Neural progenitor cell (in vitro differentiated cells): Measurements from ENCODE around the gene MRPL23. TPM values are rescaled to one million over a fixed set of nuclear protein-coding genes. Genes with fewer than 3 reads are reported as not detected.

ENCODE experiments used
- DNase-seq: peaks from one replicate; pipeline ENCODE4 v3.0.0-alpha.2; 2016; ENCODE audit warnings: low spot score
- H2AFZ ChIP-seq: fragments of 200-600 bp; sonication (generic); replicated peaks from 2 replicates; pipeline ENCODE4 v1.6.1; 2016; ENCODE audit warnings: antibody characterized with exemption
- H3F3A ChIP-seq: fragments of 200-600 bp; sonication (generic); 2 replicates; pipeline ENCODE4 v1.6.1; 2016; ENCODE audit warnings: antibody characterized with exemption, low read depth
- H3K27ac ChIP-seq: fragments of 200-600 bp; sonication (generic); 2 replicates; pipeline ENCODE4 v1.5.1; 2016; ENCODE audit warnings: mild to moderate bottlenecking
- H3K27me3 ChIP-seq: fragments of 200-600 bp; sonication (generic); 2 replicates; pipeline ENCODE4 v1.6.1; 2016; ENCODE audit warnings: mild to moderate bottlenecking, moderate library complexity
- H3K36me3 ChIP-seq: fragments of 200-600 bp; sonication (generic); 2 replicates; pipeline ENCODE4 v1.5.1; 2016
- H3K4me1 ChIP-seq: fragments of 200-600 bp; sonication (generic); 2 replicates; pipeline ENCODE4 v1.6.1; 2016; ENCODE audit warnings: mixed run types
- H3K4me2 ChIP-seq: fragments of 200-600 bp; sonication (generic); 2 replicates; pipeline ENCODE4 v1.6.1; 2016
- H3K4me3 ChIP-seq: fragments of 200-600 bp; sonication (generic); 2 replicates; pipeline ENCODE4 v1.5.1; 2016
- H3K79me2 ChIP-seq: fragments of 200-600 bp; sonication (generic); 2 replicates; pipeline ENCODE4 v1.6.1; 2016; ENCODE audit warnings: low read depth
- H3K9ac ChIP-seq: fragments of 200-600 bp; sonication (generic); 2 replicates; pipeline ENCODE4 v1.6.1; 2016
- H3K9me3 ChIP-seq: fragments of 200-600 bp; sonication (generic); 2 replicates; pipeline ENCODE4 v1.5.1; 2016; ENCODE audit warnings: low read depth
- H4K20me1 ChIP-seq: fragments of 200-600 bp; sonication (generic); 2 replicates; pipeline ENCODE4 v1.6.1; 2016; ENCODE audit warnings: low read depth
- H3K27ac Mint-ChIP-seq: 3 replicates; pipeline ENCODE4 v1.8.0; 2021; ENCODE audit warnings: mixed read lengths
- H3K27me3 Mint-ChIP-seq: 2 replicates; pipeline ENCODE4 v1.8.0; 2022; ENCODE audit warnings: low read depth, mild to moderate bottlenecking, inconsistent platforms, moderate library complexity, mixed read lengths; ENCODE audit not compliant: insufficient read depth
- H3K36me3 Mint-ChIP-seq: 3 replicates; pipeline ENCODE4 v1.8.0; 2021; ENCODE audit warnings: mixed read lengths
- H3K4me1 Mint-ChIP-seq: 3 replicates; pipeline ENCODE4 v1.8.0; 2021; ENCODE audit warnings: mixed read lengths
- H3K4me3 Mint-ChIP-seq: 3 replicates; pipeline ENCODE4 v1.8.0; 2021; ENCODE audit warnings: mild to moderate bottlenecking, moderate library complexity, mixed read lengths
- H3K9me3 Mint-ChIP-seq: 3 replicates; pipeline ENCODE4 v1.8.0; 2020; ENCODE audit warnings: mixed read lengths
- EZH2 ChIP-seq: fragments of 200-600 bp; sonication (generic); IDR thresholded peaks from 2 replicates; pipeline ENCODE4 v1.6.1; 2017; ENCODE audit warnings: antibody characterized with exemption, mild to moderate bottlenecking, moderate library complexity
- EZH2phosphoT487 ChIP-seq: fragments of 200-600 bp; sonication (generic); IDR thresholded peaks from 2 replicates; pipeline ENCODE4 v1.6.1; 2017; ENCODE audit warnings: antibody characterized with exemption
- total RNA-seq: library from RNA; depleted of rRNA; stranded (reverse); fragments of >200 nt; gene quantifications from 2 replicates; pipeline ENCODE4 v1.2.3, GENCODE V29; 2015; ENCODE audit warnings: low replicate concordance
- TF ChIP-seq, protein P1 (sequence below): fragments of 200-600 bp; sonication (generic); IDR thresholded peaks from 2 replicates; pipeline ENCODE4 v1.5.1; 2017; ENCODE audit warnings: antibody characterized with exemption, mild to moderate bottlenecking

The MRPL23 gene
- total RNA-seq, 1 donor from 2014 or later = 43.2 TPM

DNA sequence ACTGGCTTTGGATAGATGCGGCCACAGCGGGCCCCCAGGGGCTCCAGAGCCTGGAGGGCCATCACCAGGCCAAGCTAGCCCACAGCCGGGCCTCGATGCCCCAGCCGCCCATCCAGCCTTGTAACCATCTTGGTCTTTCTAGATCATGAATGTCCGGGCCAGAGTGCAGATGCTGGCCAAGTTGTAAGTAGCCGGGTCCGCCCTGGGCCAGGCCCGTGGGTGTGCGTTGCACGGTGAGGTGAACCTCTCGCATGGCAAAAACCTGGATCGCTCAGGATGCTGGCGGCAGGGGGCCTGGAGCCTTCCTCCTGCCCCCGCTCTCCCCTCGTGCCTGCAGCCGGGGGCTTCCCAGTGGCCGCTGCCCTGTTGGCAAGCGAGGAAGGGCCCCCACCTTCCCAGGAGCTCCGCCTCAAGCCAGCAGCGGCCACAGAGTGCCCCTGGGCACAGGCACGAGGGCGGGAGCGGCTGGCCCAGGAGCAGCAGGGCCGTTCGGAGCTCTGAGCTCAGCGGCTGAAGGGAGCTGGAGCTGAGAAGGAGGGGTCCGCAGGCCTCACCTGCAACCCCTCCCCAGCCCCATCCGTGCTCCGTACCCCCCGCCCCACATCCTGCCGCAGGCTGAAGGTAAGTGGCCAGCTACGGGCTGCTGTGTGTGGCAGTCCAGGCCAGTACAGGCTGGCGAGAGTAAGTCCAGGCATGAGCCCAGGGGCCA, 10.9 kb upstream of the MRPL23 start:
- no peaks in the 10 kb centered on the region for H3K9me3 Mint-ChIP-seq
- H3K9ac ChIP-seq = no peak overlapping the region
- no peaks in the 10 kb centered on the region for H4K20me1 ChIP-seq
- no peaks in the 10 kb centered on the region for H3K79me2 ChIP-seq
- no peaks in the 10 kb centered on the region for H3K36me3 Mint-ChIP-seq
- no peak overlapping the region for H2AFZ ChIP-seq
- TF ChIP-seq EZH2 (no peak), EZH2phosphoT487 (no peak)
- TF ChIP-seq, protein P1, sequence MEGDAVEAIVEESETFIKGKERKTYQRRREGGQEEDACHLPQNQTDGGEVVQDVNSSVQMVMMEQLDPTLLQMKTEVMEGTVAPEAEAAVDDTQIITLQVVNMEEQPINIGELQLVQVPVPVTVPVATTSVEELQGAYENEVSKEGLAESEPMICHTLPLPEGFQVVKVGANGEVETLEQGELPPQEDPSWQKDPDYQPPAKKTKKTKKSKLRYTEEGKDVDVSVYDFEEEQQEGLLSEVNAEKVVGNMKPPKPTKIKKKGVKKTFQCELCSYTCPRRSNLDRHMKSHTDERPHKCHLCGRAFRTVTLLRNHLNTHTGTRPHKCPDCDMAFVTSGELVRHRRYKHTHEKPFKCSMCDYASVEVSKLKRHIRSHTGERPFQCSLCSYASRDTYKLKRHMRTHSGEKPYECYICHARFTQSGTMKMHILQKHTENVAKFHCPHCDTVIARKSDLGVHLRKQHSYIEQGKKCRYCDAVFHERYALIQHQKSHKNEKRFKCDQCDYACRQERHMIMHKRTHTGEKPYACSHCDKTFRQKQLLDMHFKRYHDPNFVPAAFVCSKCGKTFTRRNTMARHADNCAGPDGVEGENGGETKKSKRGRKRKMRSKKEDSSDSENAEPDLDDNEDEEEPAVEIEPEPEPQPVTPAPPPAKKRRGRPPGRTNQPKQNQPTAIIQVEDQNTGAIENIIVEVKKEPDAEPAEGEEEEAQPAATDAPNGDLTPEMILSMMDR = no peak
- H3K27me3 Mint-ChIP-seq = peaks cover 23% of the 10 kb centered on the region
- H3F3A ChIP-seq = no peaks in the 10 kb centered on the region
- H3K27me3 ChIP-seq = no peaks in the 10 kb centered on the region
- no peak for DNase-seq
- H3K4me1 ChIP-seq = no peaks in the 10 kb centered on the region
- no peaks in the 10 kb centered on the region for H3K9me3 ChIP-seq
- no peaks in the 10 kb centered on the region for H3K36me3 ChIP-seq
- no peak overlapping the region for H3K4me3 Mint-ChIP-seq
- no peak overlapping the region for H3K27ac ChIP-seq
- no peak overlapping the region for H3K27ac Mint-ChIP-seq
- H3K4me2 ChIP-seq = no peak overlapping the region
- peaks cover 23% of the 10 kb centered on the region for H3K4me1 Mint-ChIP-seq
- no peak overlapping the region for H3K4me3 ChIP-seq

DNA sequence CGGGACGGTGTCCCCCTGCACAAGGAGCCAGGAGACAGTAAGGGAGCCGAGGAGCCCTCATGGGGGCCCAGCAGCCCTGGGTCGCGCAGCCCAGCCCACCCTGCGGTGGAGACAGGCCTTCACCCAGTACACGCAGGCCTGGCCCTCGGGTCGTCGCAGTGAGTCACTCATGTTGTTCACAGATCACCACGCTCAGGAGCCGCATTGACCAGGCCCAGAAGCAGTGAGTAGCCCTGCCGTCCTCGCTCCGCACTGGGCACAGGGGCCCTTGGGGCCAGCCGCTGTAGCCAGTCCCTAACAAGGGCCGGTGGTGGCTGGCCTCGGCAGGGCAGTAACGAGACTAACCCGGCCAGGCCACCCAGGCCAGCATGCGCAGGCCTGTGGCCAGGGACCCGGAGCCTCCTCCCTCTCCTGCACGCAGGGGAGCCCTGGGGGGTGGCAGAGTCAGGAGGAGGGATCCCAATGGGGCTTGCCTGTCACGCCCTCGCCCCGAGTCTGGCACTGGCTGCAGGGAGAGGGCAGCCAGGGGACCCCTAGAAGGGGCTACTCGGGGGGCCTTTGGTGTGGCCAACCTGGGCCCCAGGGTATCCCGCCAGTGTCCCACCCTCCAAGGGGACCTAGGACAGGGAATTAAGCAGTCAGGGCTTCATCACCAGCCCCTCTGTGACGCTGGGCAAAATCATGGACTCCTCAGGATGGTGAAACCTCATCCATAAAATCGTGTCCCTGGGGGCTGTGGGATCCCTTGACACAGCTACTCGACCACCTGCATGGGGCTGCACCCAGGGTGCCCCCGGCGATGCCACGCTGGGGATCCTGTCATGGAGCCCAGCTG, 10.1 kb upstream of the MRPL23 start:
- Histone ChIP-seq H3K4me3 (no peak overlapping the region), H3K9ac (no peak overlapping the region), H4K20me1 (no peaks in the 10 kb centered on the region), H2AFZ (no peak overlapping the region), H3F3A (no peaks in the 10 kb centered on the region), H3K27ac (no peak overlapping the region), H3K79me2 (no peaks in the 10 kb centered on the region), H3K4me1 (no peaks in the 10 kb centered on the region), H3K4me2 (no peak overlapping the region), H3K36me3 (no peaks in the 10 kb centered on the region), H3K9me3 (no peaks in the 10 kb centered on the region), H3K27me3 (no peaks in the 10 kb centered on the region)
- H3K4me3 Mint-ChIP-seq = no peak overlapping the region
- H3K27ac Mint-ChIP-seq = no peak overlapping the region
- H3K9me3 Mint-ChIP-seq = no peaks in the 10 kb centered on the region
- H3K27me3 Mint-ChIP-seq = peaks cover 21% of the 10 kb centered on the region
- H3K4me1 Mint-ChIP-seq = peaks cover 21% of the 10 kb centered on the region
- DNase-seq = no peak
- no peaks in the 10 kb centered on the region for H3K36me3 Mint-ChIP-seq
- TF ChIP-seq EZH2phosphoT487 (no peak), EZH2 (no peak)
- TF ChIP-seq, protein P1 = no peak

DNA sequence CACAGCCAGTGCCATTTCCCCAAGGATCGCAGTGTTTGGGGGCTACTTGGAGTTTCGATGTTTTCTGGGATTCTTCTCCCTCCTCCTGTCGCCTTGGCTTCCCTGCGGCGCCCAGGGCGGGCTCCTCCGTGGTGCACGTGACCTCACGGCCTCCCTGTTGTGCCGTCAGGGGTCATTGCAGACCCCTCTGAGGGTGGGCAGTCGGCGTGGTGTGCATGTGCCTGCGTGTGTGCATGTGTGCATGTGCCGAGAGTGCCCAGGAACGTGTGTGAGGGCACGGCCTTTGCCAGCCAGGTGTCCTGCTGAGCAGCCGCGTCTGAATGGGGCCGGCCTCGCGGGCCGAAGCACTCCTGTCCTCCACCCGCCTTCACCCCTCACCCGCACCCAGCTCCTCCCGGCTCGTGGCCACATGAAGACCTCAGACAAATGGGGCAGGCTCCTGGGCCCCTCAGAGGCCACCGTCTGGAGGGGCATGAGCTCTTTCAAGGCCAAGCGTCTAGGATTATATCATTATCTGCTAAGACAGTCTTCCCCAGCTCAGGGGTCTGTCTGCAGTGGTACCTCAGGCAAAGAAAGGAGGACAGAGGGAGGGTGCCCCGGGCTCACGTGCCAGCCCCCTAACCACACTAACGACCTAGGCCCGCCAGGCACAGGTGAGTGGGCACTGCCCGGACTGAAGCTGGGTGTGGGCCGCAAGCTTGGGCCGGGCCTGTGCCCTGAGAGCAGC, 9.4 kb upstream of the MRPL23 start:
- H3K36me3 Mint-ChIP-seq = no peaks in the 10 kb centered on the region
- no peak overlapping the region for H3K4me3 Mint-ChIP-seq
- Histone ChIP-seq H3K79me2 (no peaks in the 10 kb centered on the region), H3F3A (no peaks in the 10 kb centered on the region), H3K9ac (no peak overlapping the region), H2AFZ (no peak overlapping the region), H3K4me2 (no peak overlapping the region), H4K20me1 (no peaks in the 10 kb centered on the region), H3K4me3 (no peak overlapping the region), H3K27ac (no peak overlapping the region), H3K4me1 (no peaks in the 10 kb centered on the region), H3K9me3 (no peaks in the 10 kb centered on the region), H3K36me3 (no peaks in the 10 kb centered on the region), H3K27me3 (no peaks in the 10 kb centered on the region)
- peaks cover 20% of the 10 kb centered on the region for H3K27me3 Mint-ChIP-seq
- peaks cover 25% of the 10 kb centered on the region for H3K4me1 Mint-ChIP-seq
- no peak for DNase-seq
- H3K27ac Mint-ChIP-seq = no peak overlapping the region
- no peaks in the 10 kb centered on the region for H3K9me3 Mint-ChIP-seq
- no peak for TF ChIP-seq EZH2phosphoT487
- TF ChIP-seq, protein P1 = no peak
- no peak for TF ChIP-seq EZH2
